Skin epidermis (tissue), 12 donors: ENCODE results near the gene GIGYF2.
A peak's percentile ranks its signal among the peaks of the same experiment; 100 is the strongest.
"Not testable (repeated sequence)": the region's sequence is repeated elsewhere in the genome, so short reads cannot be mapped to it uniquely, and the experiment has no call there.

Source experiments
- H3K27ac ChIP-seq, 21 experiments: fragments of 200-600 bp; sonication (generic) in 11 of 21; one replicate each; pipeline ENCODE4 v1.5.0; 2020; ENCODE audit warnings: mild to moderate bottlenecking in 3 of 21, inconsistent platforms in 2 of 21, moderate library complexity in 2 of 21
- H3K4me3 ChIP-seq, 7 experiments: fragments of 200-600 bp; sonication (generic) in 2 of 7; one replicate each; pipeline ENCODE4 v1.5.0; 2020; ENCODE audit warnings: inconsistent platforms in 2 of 7, mild to moderate bottlenecking in 2 of 7, moderate library complexity in 1 of 7

GIGYF2 gene

GRCh38 chr2:232697059-232697806, at the start of gene GIGYF2:
Gene GIGYF2, plus strand, starts transcription at chr2:232697331. Its CDS starts 37,867 bp downstream, at chr2:232735198.
- peak within 1 kb of the TSS; percentile 68 to 99 (median 95) for H3K27ac ChIP-seq

GRCh38 chr2:232649033-232649432, 48.1 kb upstream of the GIGYF2 start:
- H3K4me3 ChIP-seq: no peak overlapping the region
- no peak overlapping the region for H3K27ac ChIP-seq

More at GRCh38 chr2:232697059-232697806, at the start of gene GIGYF2:
- H3K4me3 ChIP-seq: peak within 1 kb of the TSS; percentile 71 to 98 (median 96)

GRCh38 chr2:232652505-232652851, 44.7 kb upstream of the GIGYF2 start:
- peak overlapping the region in 1 of 21 experiments; percentile 58 for H3K27ac ChIP-seq

GRCh38 chr2:232653441-232653840, 43.7 kb upstream of the GIGYF2 start:
- no peak overlapping the region for H3K4me3 ChIP-seq

More at GRCh38 chr2:232652505-232652851, 44.7 kb upstream of the GIGYF2 start:
- no peak overlapping the region for H3K4me3 ChIP-seq

GRCh38 chr2:232655392-232655791, 41.7 kb upstream of the GIGYF2 start:
- Histone ChIP-seq H3K27ac (no peak overlapping the region), H3K4me3 (no peak overlapping the region)

More at GRCh38 chr2:232653441-232653840, 43.7 kb upstream of the GIGYF2 start:
- peak overlapping the region in 1 of 21 experiments; percentile 58 for H3K27ac ChIP-seq

- H3K27ac ChIP-seq: no peak overlapping the region
- H3K4me3 ChIP-seq: no peak overlapping the region
Observed at GRCh38 chr2:232658217-232658785, 38.8 kb upstream of the GIGYF2 start.

- H3K27ac ChIP-seq: no peak overlapping the region
- no peak overlapping the region for H3K4me3 ChIP-seq
Observed at GRCh38 chr2:232659359-232659758, 37.8 kb upstream of the GIGYF2 start.

GRCh38 chr2:232662486-232663260, 34.5 kb upstream of the GIGYF2 start:
- no peak overlapping the region for H3K4me3 ChIP-seq
- no peak overlapping the region for H3K27ac ChIP-seq

- no peak overlapping the region for H3K27ac ChIP-seq
Observed at GRCh38 chr2:232666051-232666805, 30.9 kb upstream of the GIGYF2 start.

GRCh38 chr2:232667989-232668583, 29.0 kb upstream of the GIGYF2 start:
- H3K27ac ChIP-seq: no peak overlapping the region

More at GRCh38 chr2:232666051-232666805, 30.9 kb upstream of the GIGYF2 start:
- H3K4me3 ChIP-seq: no peak overlapping the region

GRCh38 chr2:232668805-232669444, 28.2 kb upstream of the GIGYF2 start:
- Histone ChIP-seq H3K27ac (no peak overlapping the region), H3K4me3 (no peak overlapping the region)

More at GRCh38 chr2:232667989-232668583, 29.0 kb upstream of the GIGYF2 start:
- no peak overlapping the region for H3K4me3 ChIP-seq

GRCh38 chr2:232672588-232672987, 24.5 kb upstream of the GIGYF2 start:
- H3K27ac ChIP-seq: no peak overlapping the region

GRCh38 chr2:232674491-232674890, 22.6 kb upstream of the GIGYF2 start:
- Histone ChIP-seq H3K4me3 (no peak overlapping the region), H3K27ac (no peak overlapping the region)

More at GRCh38 chr2:232672588-232672987, 24.5 kb upstream of the GIGYF2 start:
- no peak overlapping the region for H3K4me3 ChIP-seq

- no peak overlapping the region for H3K27ac ChIP-seq
Observed at GRCh38 chr2:232675381-232675780, 21.8 kb upstream of the GIGYF2 start.

GRCh38 chr2:232680006-232680405, 17.1 kb upstream of the GIGYF2 start:
- no peak overlapping the region for H3K4me3 ChIP-seq
- no peak overlapping the region for H3K27ac ChIP-seq

More at GRCh38 chr2:232675381-232675780, 21.8 kb upstream of the GIGYF2 start:
- H3K4me3 ChIP-seq: no peak overlapping the region

- Histone ChIP-seq H3K27ac (no peak overlapping the region), H3K4me3 (no peak overlapping the region)
Observed at GRCh38 chr2:232681527-232681926, 15.6 kb upstream of the GIGYF2 start.

- H3K4me3 ChIP-seq: no peak overlapping the region
- no peak overlapping the region for H3K27ac ChIP-seq
Observed at GRCh38 chr2:232683368-232683767, 13.8 kb upstream of the GIGYF2 start.

- H3K4me3 ChIP-seq: not testable (repeated sequence)
Observed at GRCh38 chr2:232685391-232685790, 11.7 kb upstream of the GIGYF2 start.

More at GRCh38 chr2:232685391-232685790, 11.7 kb upstream of the GIGYF2 start:
- not testable (repeated sequence) for H3K27ac ChIP-seq
